DMS153 (cell line): ENCODE data around the gene SFMBT2.
"Not testable (repeated sequence)": the region's sequence is repeated elsewhere in the genome, so short reads cannot be mapped to it uniquely, and the experiment has no call there.

Experiments used
- DNase-seq: peaks from one replicate; lab custom pipeline; 2025; lab: John Stamatoyannopoulos, UW

SFMBT2 gene

DNA sequence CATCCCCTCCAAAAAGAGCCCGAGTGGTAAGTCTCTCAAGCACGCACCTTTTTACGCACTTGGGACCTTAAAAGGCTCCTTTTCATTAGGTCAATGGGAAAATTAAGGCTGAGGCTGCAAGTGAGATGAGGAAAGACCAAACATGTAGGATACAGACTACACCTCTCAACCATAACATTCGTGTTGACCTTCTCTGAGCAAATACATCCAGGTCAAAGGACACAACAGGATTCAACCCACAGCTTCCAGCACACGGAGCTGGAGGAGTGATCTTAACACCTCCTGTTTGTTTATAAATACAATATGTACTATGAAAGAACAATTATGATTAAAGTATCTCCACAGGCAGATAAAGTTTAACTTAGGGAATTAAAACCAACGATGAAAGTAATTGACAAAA lies 9.7 kb downstream of the SFMBT2 start:
- no peak for DNase-seq

DNA sequence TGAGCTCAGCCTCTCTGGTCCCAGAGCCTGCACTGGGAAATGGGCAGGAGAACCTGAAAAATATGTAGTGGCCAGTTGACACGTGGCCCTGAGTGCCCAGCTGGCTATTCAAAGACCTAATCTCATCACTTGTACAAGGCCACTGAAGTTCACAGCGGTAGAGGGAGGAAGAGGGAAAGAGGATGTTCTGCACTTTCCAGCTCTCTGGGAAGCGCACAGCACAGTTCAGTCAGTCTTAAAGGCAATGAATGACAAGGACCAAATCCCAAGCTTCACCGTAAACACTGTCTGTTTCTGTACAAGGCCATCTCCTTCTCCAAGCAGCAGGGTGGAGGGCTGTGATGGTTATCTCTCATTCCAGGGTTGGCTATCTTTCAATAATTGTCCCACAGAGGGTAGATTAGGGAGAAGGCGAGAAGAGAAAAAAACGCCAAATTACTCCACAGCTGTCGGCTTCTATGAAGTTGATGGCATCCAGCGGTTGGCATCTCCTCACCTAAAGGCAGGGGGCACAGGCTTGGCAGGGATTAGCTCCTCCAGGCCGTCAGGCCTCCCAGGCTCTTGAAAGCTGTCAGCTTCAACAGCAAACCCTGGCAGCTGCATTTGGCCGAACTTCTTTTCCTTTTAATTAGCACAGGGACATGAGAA lies 10.6 kb downstream of the SFMBT2 start:
- DNase-seq, result no peak

- no peak for DNase-seq
Observed at GRCh38 chr10:7399533-7399932, 11.3 kb downstream of the SFMBT2 start.

GRCh38 chr10:7397049-7398035 lies 13.5 kb downstream of the SFMBT2 start:
- no peak for DNase-seq

- DNase-seq, result not testable (repeated sequence)
Observed at GRCh38 chr10:7392301-7392700, 18.5 kb downstream of the SFMBT2 start.

DNA sequence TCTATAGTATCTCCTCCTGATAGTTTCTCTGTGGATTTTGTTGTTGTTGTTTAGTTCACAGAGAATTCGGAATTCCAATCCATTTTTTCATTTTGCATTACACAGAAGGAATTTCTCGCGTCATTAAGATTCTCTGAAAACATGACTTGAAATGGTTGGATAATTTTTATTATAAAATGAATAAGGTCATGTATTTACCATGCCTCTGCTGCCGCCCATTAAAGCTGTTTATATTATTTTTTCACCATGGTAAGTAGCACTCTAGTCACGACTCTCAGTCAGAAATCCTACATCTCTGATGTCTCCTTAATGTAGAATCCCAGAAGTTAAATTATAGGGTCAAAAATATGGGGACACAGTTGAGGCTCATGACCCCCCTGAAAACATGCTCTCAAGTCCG lies 19.1 kb downstream of the SFMBT2 start:
- no peak for DNase-seq

DNA sequence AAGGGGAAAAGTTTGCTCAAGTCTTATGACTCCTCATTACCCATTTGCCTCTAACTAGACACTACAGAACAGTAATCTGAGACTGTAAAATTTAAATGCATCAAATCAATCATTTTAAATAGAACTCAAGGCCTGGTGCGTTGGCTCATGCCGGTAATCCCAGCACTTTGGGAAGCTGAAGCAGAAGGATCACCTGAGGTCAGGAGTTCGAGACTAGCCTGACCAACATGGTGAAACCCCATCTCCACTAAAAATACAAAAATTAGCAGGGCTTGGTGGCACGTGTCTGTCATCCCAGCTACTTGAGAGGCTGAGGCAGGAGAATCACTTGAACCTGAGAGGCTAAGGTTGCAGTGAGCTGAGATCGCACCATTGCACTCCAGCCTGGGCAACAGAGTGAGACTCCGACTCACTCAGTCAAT lies 20.1 kb downstream of the SFMBT2 start:
- DNase-seq, result not testable (repeated sequence)

DNA sequence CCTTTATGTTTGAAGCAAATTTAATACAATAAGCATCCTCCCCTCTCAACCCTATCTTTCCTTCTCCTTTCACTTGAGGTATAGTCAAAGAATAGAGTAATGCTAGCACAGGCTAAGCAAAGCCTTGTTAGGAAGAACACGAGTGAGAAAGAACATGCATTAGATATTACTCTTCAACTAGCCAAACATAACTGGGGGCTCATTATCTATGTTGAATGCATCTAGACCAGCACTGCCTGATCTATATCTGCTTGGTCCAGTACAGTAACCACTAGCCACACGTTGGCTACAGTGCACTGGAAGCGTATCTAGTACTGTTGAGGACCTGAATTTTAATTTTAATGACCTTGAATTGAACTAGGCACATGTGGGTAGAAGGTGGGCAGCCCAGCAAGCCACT lies 21.0 kb downstream of the SFMBT2 start:
- DNase-seq, result no peak

DNA sequence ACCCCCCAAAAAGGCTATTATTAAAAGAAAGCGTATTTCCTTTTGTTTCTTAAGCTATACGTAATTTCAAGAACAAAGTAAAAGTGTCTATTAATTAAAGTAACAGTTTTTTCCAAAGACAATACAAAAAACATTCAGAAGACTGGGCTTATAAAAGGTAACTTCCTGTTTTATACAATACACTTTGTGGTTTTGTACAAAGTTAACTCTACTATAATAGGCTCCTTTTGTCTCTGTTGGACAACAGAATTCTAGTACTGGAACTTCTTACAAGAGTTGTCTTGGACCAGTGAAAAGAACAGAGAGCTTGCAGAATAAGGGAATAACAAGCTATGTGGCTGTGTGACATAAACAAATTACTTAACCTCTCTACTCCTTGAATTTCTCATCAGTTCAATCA lies 21.5 kb downstream of the SFMBT2 start:
- no peak for DNase-seq

DNA sequence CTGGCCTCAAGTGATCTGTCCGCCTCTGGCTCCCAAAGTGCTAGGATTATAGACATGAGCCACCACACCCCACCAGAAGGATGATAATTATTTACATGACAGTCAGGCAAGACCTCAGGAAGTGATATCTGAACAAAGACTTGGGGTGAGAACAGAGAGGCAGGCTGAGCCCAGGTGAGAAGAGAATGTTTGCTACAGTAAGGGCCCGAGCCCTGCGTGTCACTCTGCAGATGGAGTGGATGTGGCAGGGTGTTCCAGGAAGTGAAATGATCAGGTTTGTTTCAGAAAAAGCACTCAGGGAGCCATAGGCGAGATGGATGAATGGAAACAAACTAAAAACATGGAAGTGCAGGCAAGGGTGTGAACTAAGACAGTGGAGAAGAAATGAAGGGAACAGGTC lies 22.2 kb downstream of the SFMBT2 start:
- DNase-seq, result no peak

GRCh38 chr10:7388149-7388548 lies 22.7 kb downstream of the SFMBT2 start:
- not testable (repeated sequence) for DNase-seq

DNA sequence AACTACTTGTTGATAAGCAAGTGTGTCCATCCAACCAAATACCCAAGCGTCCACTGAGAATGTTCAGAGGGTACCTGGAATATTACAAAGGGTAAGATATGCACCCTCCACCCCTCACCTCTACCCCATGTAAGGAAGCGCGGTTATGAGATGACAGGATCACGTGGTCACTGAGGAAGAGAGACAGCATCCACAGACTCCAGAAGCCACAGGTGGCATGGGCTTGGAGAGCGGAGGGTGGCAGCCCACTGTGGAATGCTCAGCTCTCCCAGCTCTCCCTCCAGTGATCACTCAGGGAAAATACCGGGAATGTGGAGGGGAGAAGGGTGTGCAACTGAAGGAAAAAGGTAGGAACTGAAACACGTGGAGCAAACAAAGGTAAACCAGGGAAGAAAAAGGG lies 25.7 kb downstream of the SFMBT2 start:
- no peak for DNase-seq

- DNase-seq, result no peak
Observed at GRCh38 chr10:7383442-7383841, 27.4 kb downstream of the SFMBT2 start.

GRCh38 chr10:7380704-7381241 lies 30.1 kb downstream of the SFMBT2 start:
- DNase-seq, result no peak

- no peak for DNase-seq
Observed at GRCh38 chr10:7378602-7379403, 32.0 kb downstream of the SFMBT2 start.

DNA sequence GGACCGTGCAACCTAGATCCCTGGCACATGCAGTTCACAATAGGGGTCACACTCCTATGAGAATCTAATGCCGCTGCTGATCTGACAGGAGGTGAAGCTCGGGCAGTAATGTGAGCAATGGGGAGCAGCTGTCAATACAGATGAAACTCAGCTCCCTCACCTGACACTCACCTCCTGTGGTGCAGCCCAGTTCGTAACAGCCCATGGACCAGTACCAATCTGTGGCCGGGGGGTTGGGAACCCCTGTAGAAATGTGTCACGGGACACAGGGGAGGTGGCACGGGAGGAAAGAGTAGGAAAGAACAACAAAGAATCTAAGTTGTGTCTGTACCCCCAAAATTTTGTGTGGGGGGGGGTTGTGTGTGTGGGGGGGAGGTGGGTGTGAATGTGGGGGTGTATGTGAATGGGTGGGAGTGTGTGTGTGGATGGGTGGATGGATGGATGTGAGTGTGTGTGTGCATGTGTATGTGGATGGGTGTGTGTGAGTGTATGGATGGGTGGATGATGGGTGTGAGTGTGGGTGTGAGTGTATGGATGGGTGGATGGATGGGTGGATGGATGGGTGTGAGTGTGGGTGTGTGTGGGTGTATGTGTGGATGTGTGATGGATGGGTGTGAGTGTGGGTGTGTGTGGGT lies 33.1 kb downstream of the SFMBT2 start:
- DNase-seq, result no peak

DNA sequence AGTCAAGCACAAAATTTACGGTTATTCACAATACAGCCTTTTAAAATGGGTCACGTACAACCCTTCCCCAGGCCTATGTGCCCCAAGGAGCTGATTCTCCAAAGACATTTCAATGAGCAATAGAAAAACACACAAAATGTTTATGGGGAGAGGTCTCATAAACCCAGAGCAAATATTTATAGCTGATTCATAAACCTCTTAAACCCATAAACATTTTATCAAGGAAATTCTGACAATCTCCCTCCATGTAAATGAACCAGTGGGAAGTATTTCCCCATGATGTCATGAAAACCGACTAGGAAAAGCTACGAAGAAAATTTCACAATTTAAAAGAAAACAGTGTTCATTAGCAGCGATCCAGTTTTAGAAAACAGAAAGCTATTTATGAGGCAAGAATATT lies 36.0 kb downstream of the SFMBT2 start:
- no peak for DNase-seq

GRCh38 chr10:7373039-7373438 lies 37.8 kb downstream of the SFMBT2 start:
- no peak for DNase-seq

DNA sequence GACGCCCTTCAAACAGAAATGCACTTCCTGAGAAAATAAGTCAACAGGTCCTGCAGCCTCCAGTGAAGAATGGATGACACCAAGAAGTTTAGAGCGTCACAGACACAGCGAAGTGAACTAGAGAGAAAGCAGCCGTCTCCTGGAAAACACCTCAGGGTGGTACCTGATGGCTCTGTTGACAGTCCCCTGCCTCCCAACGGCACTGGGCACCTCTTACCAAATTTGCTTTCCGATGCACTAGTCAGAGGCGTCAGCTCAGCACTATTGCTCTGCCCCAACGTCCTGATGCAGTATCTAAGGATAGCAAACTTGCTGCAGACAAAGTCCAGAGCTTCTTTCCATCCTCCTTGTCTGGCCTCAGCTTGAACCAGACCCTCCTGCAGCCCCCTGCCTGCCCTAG lies 38.3 kb downstream of the SFMBT2 start:
- DNase-seq, result no peak

- DNase-seq, result no peak
Observed at GRCh38 chr10:7370511-7370910, 40.3 kb downstream of the SFMBT2 start.

DNA sequence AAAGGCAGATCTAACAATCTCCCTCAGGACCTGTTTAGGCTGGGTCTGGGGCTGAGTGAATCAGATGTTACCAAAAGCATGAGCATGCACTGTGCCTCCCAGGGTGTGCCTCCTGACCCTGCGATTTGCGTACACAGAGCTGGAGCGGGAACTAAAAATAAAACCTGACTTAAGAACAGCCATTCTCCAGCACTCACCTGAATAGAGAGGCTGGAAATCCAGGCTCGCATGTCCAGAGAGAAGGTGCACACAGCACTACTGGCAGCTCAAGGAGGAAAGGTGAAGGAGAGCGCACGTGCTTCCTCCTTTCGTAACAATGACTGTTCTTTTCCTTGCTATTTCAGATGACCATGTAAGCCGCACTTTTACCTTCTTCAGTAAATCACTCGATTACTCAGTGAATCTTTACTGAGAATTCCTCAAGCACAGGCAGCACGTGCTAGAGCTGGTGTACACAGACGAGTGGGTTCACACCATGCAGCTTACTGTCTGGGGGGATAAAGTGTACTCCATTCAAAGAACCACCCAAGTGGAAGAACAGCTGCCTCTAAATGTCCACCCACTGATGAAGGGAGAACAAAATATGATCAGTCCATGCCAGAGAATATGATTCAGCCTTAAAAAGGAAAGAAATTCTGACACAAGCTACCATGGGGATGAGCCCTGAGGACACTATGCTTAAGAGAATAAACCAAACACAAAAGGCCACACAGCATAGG lies 45.6 kb downstream of the SFMBT2 start:
- no peak for DNase-seq
